ENCODE results near the gene STUB1. TPM values are rescaled to one million over a fixed set of nuclear protein-coding genes. Genes with fewer than 3 reads are reported as not detected.

STUB1 gene
- polyA plus RNA-seq, 1 experiment = 88.8 TPM

GRCh38 chr16:662597-662996, 17.6 kb upstream of the STUB1 start:
- Histone ChIP-seq H3K4me3 (ENCODE audit: low read depth, low read length) (no peak overlapping the region), H3K9me3 (ENCODE audit: control insufficient read depth, insufficient read depth, low read length) (no peaks in the 10 kb centered on the region; the same call in 1 of the 2 replicates), H3K27me3 (ENCODE audit: control insufficient read depth, insufficient read depth, low read length) (no peaks in the 10 kb centered on the region), H3K27ac (ENCODE audit: low read depth, low read length) (no peak overlapping the region)
- CTCF ChIA-PET = no interaction called here
- TF ChIP-seq CTCF (IDR thresholded peaks at IDR 0.05; ENCODE audit: low read depth, low read length) = no peak
- POLR2A ChIA-PET = no interaction called here
- DNase-seq (ENCODE audit: low read depth, low spot score) = no peak

- no peak for TF ChIP-seq CTCF (IDR thresholded peaks at IDR 0.05; ENCODE audit: low read depth, low read length)
- no peak for DNase-seq (ENCODE audit: low read depth, low spot score)
- H3K9me3 ChIP-seq (ENCODE audit: control insufficient read depth, insufficient read depth, low read length) = no peaks in the 10 kb centered on the region; the same call in 1 of the 2 replicates
- ChIA-PET CTCF (interaction anchor here (1.9 kb wide), 1 partner anchor 15 kb away, joined by 5 read pairs; no protein-coding TSS in a partner anchor), POLR2A (interaction anchor here (1.5 kb wide), 1 partner anchor 14 kb away, joined by 4 read pairs; the partner anchor contains the start of gene STUB1)
- H3K27me3 ChIP-seq (ENCODE audit: control insufficient read depth, insufficient read depth, low read length) = no peaks in the 10 kb centered on the region
- H3K4me3 ChIP-seq (ENCODE audit: low read depth, low read length) = no peak overlapping the region
- no peak overlapping the region for H3K27ac ChIP-seq (ENCODE audit: low read depth, low read length)
Measured at GRCh38 chr16:666572-666971, 13.6 kb upstream of the STUB1 start.

- Histone ChIP-seq H3K9me3 (ENCODE audit: control insufficient read depth, insufficient read depth, low read length) (no peaks in the 10 kb centered on the region; the same call in 1 of the 2 replicates), H3K4me3 (ENCODE audit: low read depth, low read length) (no peak overlapping the region), H3K27me3 (ENCODE audit: control insufficient read depth, insufficient read depth, low read length) (no peaks in the 10 kb centered on the region), H3K27ac (ENCODE audit: low read depth, low read length) (no peak overlapping the region)
- TF ChIP-seq CTCF (IDR thresholded peaks at IDR 0.05; ENCODE audit: low read depth, low read length) = no peak
- ChIA-PET POLR2A (interaction anchor here (0.6 to 1.5 kb wide), 3 partner anchors 9 to 89 kb away, joined by 3 to 4 read pairs (median 4); partner anchors contain the start of gene STUB1), CTCF (interaction anchor here (0.6 to 1.9 kb wide), 5 partner anchors 9 to 100 kb away, joined by 4 to 5 read pairs (median 4); partner anchors contain the start of gene RHBDL1)
- no peak for DNase-seq (ENCODE audit: low read depth, low spot score)
Measured at GRCh38 chr16:667113-667779, 13.0 kb upstream of the STUB1 start.

GRCh38 chr16:667780-668518, 12.3 kb upstream of the STUB1 start, which contains the start of gene RHOT2:
RHOT2 (plus strand) TSS chr16:668132; CDS start chr16:668200, 68 bp downstream.
- no peak within 1 kb of the TSS for H3K27ac ChIP-seq (ENCODE audit: low read depth, low read length)
- H3K4me3 ChIP-seq (ENCODE audit: low read depth, low read length) = peak within 1 kb of the TSS; percentile 81
- DNase-seq (ENCODE audit: low read depth, low spot score) = peak; percentile 55
- no peaks in the 10 kb centered on the region for H3K27me3 ChIP-seq (ENCODE audit: control insufficient read depth, insufficient read depth, low read length)
- no peaks in the 10 kb centered on the region; the same call in 1 of the 2 replicates for H3K9me3 ChIP-seq (ENCODE audit: control insufficient read depth, insufficient read depth, low read length)
- ChIA-PET POLR2A (interaction anchor here (0.6 to 1.5 kb wide), 4 partner anchors 8 to 89 kb away, joined by 3 to 4 read pairs (median 4); partner anchors contain the start of gene STUB1), CTCF (interaction anchor here (0.6 to 1.9 kb wide), 6 partner anchors 8 to 101 kb away, joined by 3 to 5 read pairs (median 4); partner anchors contain the start of gene RHBDL1)
- peak; percentile 63 for TF ChIP-seq CTCF (IDR thresholded peaks at IDR 0.05; ENCODE audit: low read depth, low read length)

Measured in AG04450 (cell line).